K562 (cell line): ENCODE measurements around the gene ULK2. TPM values are rescaled to one million over a fixed set of nuclear protein-coding genes. Genes with fewer than 3 reads are reported as not detected.

ENCODE experiments used
- ATAC-seq: fragments of 200-7000 bp; cut with Tn5 transposase; 3 replicates; pipeline ENCODE4 v1.9.1; 2020; ENCODE audit warnings: moderate library complexity
- BruUV-seq: library from RNA; stranded (reverse); fragments of 400-500 nt; replicated peaks from 2 replicates; lab custom pipeline; 2021; lab: Mats Ljungman, UMichigan
- CTCF ChIA-PET: fragments of 300-600 bp; formaldehyde crosslinking; extraction: SDS; loops from one replicate; lab custom pipeline; 2021; ENCODE audit warnings: low intra/inter-chr PET ratio; lab: Yijun Ruan, JAX
- POLR2A ChIA-PET: fragments of 300-600, 350-650 bp; sonication (Branson Sonifier 250); formaldehyde crosslinking; extraction: SDS; loops from one replicate; lab custom pipeline; 2021; ENCODE audit warnings: antibody characterized with exemption, inconsistent platforms; lab: Yijun Ruan, JAX
- DNase-seq, 4 experiments: peaks; one replicate each; pipeline versions ENCODE4 v3.0.0 to v3.0.0-alpha.2; 2011 to 2018; ENCODE audit warnings: low spot score in 3 of 4, mixed read lengths in 3 of 4; ENCODE audit errors: extremely low read depth in 1 of 4
- FAIRE-seq: peaks from 2 replicates; lab custom pipeline; 2011; peaks lifted over from hg19 to GRCh38; lab: Jason Lieb, UNC
- H2AFZ ChIP-seq: 2 replicates; pipeline ENCODE4 v1.6.0; 2011; ENCODE audit warnings: low read depth, low read length, control low read depth, inconsistent platforms
- H3K27ac ChIP-seq: fragments of 200-600 bp; 3 replicates; pipeline ENCODE4 v1.8.0; 2011; ENCODE audit warnings: low read depth, mild to moderate bottlenecking, control low read depth, inconsistent platforms, low read length, moderate library complexity, mixed read lengths; ENCODE audit errors: extremely low read depth
- H3K27me3 ChIP-seq, 2 experiments: fragments of 300-600 bp in 1 of 2; 2 replicates in 1 of 2; 3 replicates in 1 of 2; pipeline versions ENCODE4 v1.6.0 to v1.8.0; 2011; ENCODE audit warnings: inconsistent platforms in 2 of 2, low read length in 2 of 2, mild to moderate bottlenecking in 1 of 2, mixed read lengths in 1 of 2, moderate library complexity in 1 of 2; ENCODE audit not compliant: control insufficient read depth in 2 of 2, insufficient read depth in 2 of 2
- H3K36me3 ChIP-seq: fragments of 300-600 bp; 3 replicates; pipeline ENCODE4 v1.8.0; 2011; ENCODE audit warnings: mild to moderate bottlenecking, low read length, inconsistent platforms; ENCODE audit not compliant: control insufficient read depth, insufficient read depth
- H3K4me1 ChIP-seq, 2 experiments: fragments of 200-600 bp in 1 of 2; replicated peaks in 1 of 2; 2 replicates in 1 of 2; 3 replicates in 1 of 2; pipeline versions ENCODE4 v1.5.1 to v1.8.0; 2011; ENCODE audit warnings: inconsistent platforms in 2 of 2, low read length in 2 of 2, mild to moderate bottlenecking in 1 of 2, mixed read lengths in 1 of 2, moderate library complexity in 1 of 2; ENCODE audit not compliant: control insufficient read depth in 2 of 2, insufficient read depth in 2 of 2
- H3K4me2 ChIP-seq: 2 replicates; pipeline ENCODE4 v1.6.1; 2011; ENCODE audit warnings: low read length, control low read depth, inconsistent platforms, mixed read lengths; ENCODE audit not compliant: insufficient read depth
- H3K4me3 ChIP-seq: fragments of 200-600 bp; sonication (generic), shearing (Covaris generic); 2 replicates; pipeline ENCODE4 v1.5.1; 2016; ENCODE audit warnings: control low read depth, inconsistent platforms
- H3K79me2 ChIP-seq: fragments of 200-600 bp; 3 replicates; pipeline ENCODE4 v1.8.0; 2011; ENCODE audit warnings: low read length, inconsistent platforms; ENCODE audit not compliant: control insufficient read depth, insufficient read depth
- H3K9ac ChIP-seq, 2 experiments: 2 replicates each; pipeline versions ENCODE4 v1.6.0 to v1.6.1; 2011; ENCODE audit warnings: low read depth in 2 of 2, low read length in 2 of 2, control low read depth in 1 of 2, inconsistent platforms in 1 of 2, mild to moderate bottlenecking in 1 of 2, mixed read lengths in 1 of 2; ENCODE audit not compliant: insufficient read depth in 1 of 2
- H3K9me1 ChIP-seq: one replicate; pipeline ENCODE4 v1.6.0; 2011; ENCODE audit warnings: inconsistent platforms, mild to moderate bottlenecking, low read length, moderate library complexity; ENCODE audit not compliant: control insufficient read depth, insufficient read depth
- H3K9me3 ChIP-seq: replicated peaks from 2 replicates; pipeline ENCODE4 v1.5.1; 2011; ENCODE audit warnings: low read depth, low read length, inconsistent platforms; ENCODE audit not compliant: control insufficient read depth, insufficient read depth
- H4K20me1 ChIP-seq: replicated peaks from 2 replicates; pipeline ENCODE4 v1.6.1; 2011; ENCODE audit warnings: low read length, inconsistent platforms, mixed read lengths; ENCODE audit not compliant: control insufficient read depth, insufficient read depth
- CREB1 ChIP-seq, 2 experiments: sonication (generic) in 1 of 2; formaldehyde crosslinking in 1 of 2; IDR thresholded peaks; 2 replicates each; pipeline versions ENCODE4 v1.6.1 to v1.8.0; 2012 to 2022; ENCODE audit warnings: inconsistent platforms in 1 of 2, mild to moderate bottlenecking in 1 of 2, missing genetic modification reagents in 1 of 2, moderate library complexity in 1 of 2
- HDAC8 ChIP-seq: fragments of 450-650 bp; IDR thresholded peaks from 2 replicates; pipeline ENCODE4 v1.6.1; 2016; ENCODE audit warnings: mild to moderate bottlenecking, missing genetic modification characterization, moderate library complexity, missing compliant biosample characterization
- POLR2B ChIP-seq: fragments of 450-650 bp; IDR thresholded peaks from 2 replicates; pipeline ENCODE4 v1.6.1; 2018; ENCODE audit warnings: low read depth; ENCODE audit not compliant: partially characterized antibody
- RBFOX2 ChIP-seq: fragments of 200-400 bp; formaldehyde crosslinking; IDR thresholded peaks from 2 replicates; pipeline ENCODE4 v1.6.1; 2017; ENCODE audit warnings: low read depth, mild to moderate bottlenecking, low read length, moderate library complexity
- ZFP36 ChIP-seq: fragments of 150-350 bp; IDR thresholded peaks from 2 replicates; pipeline ENCODE4 v1.6.1; 2018; ENCODE audit warnings: low read length, low read depth; ENCODE audit not compliant: partially characterized antibody
- ZNF197 ChIP-seq: fragments of 200-800 bp; sonication (Bioruptor generic); IDR thresholded peaks from 2 replicates; pipeline ENCODE4 v1.6.1; 2016; ENCODE audit warnings: low read depth, missing genetic modification characterization, missing compliant biosample characterization
- ZNF41 ChIP-seq: fragments of 250-450 bp; sonication (Bioruptor Pico); conservative IDR thresholded peaks from 2 replicates; pipeline ENCODE4 v1.4.0; 2020; ENCODE audit warnings: mild to moderate bottlenecking
- WGBS: fragments of 100-300 bp; shearing (Covaris generic); methylation state at CpG from one replicate; pipeline ENCODE4 v1.1.6; 2016; ENCODE audit warnings: low coverage, mixed read lengths; ENCODE audit not compliant: insufficient coverage; ENCODE audit errors: missing lambda C conversion rate; 5-methylcytosine and 5-hydroxymethylcytosine counted together
- in situ Hi-C: fragments of 300-500 bp; cut with MboI; formaldehyde crosslinking; loops from 4 replicates; pipeline ENCODE4 v1.15.0; 2018; ENCODE audit warnings: inconsistent platforms, mixed read lengths
- intact Hi-C: fragments of 100-400 bp; cut with micrococcal nuclease; formaldehyde crosslinking; loops from 2 replicates; pipeline ENCODE4 v1.14.2; 2022
- polyA plus RNA-seq, 8 experiments: library from polyadenylated mRNA; depleted of rRNA in 4 of 8; stranded (reverse) in 5 of 8; unstranded in 3 of 8; fragments of >200 nt; fragmentation: Nextera tagmentation in 2 of 8; fragmentation: Illumina TruSeq in 1 of 8; extraction: Ambion mirVana in 2 of 8; extraction: Trizol in 1 of 8; gene quantifications; 2 replicates each; pipeline versions ENCODE4 v1.2.1 to v1.2.3, GENCODE V29; 2011 to 2014; ENCODE audit warnings: inconsistent platforms in 1 of 8, missing spikeins in 1 of 8
- total RNA-seq, 7 experiments: library from RNA; depleted of rRNA in 6 of 7; stranded (reverse); fragments of >200 nt in 6 of 7; fragmentation: Illumina TruSeq in 2 of 7; extraction: Trizol in 2 of 7; gene quantifications; 2 replicates each; pipeline versions ENCODE4 v1.2.1 to v1.2.3, GENCODE V29; 2011 to 2021; ENCODE audit warnings: low replicate concordance in 1 of 7
- TF ChIP-seq, protein P1 (sequence below): fragments of 250-450 bp; sonication (Bioruptor Pico); IDR thresholded peaks from 2 replicates; pipeline ENCODE4 v1.5.0; 2021; ENCODE audit warnings: mild to moderate bottlenecking, borderline replicate concordance
- TF ChIP-seq, protein P2 (sequence below): fragments of 200-600 bp; sonication (generic); IDR thresholded peaks from one replicate; pipeline ENCODE4 v1.6.1; 2012; ENCODE audit warnings: mild to moderate bottlenecking, low read depth, low read length, inconsistent platforms

Gene ULK2
- total and polyA plus RNA-seq, 9 of the 15 experiments (the other 6 are each of a cell fraction or from before 2014, with no cell fraction given) = 0.01 to 0.18 (median 0.07) TPM; not detected in 5

DNA sequence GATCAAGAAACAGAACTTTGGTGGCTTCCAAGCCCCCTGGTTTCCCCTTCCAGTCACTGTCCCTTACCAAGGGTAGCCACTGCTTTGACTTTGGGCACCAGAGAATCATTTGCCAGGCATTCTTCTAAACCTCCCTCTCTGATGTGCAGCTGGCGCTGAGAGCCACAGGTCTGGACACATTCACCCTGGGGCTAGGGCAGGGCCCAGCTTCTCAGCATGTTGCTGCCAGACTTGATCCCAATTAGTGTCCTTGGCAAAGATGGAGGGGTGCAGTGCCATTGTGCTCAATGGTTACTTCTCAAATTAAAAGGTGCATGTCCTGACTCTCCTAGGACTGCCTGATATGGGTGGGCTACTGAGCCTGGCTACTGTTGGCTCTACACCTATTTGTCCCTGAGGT, 143.8 kb downstream of the ULK2 start:
- 8% methylated on average over 1 of the region's 1 CpG for WGBS
- ChIA-PET CTCF (no interaction called here), POLR2A (no interaction called here)
- H3K9me3 ChIP-seq = no peaks in the 10 kb centered on the region
- no peaks in the 10 kb centered on the region for H3K36me3 ChIP-seq
- no peaks in the 10 kb centered on the region for H3K79me2 ChIP-seq
- no peaks in the 10 kb centered on the region for H3K9me1 ChIP-seq
- H2AFZ ChIP-seq = no peak overlapping the region
- no peak overlapping the region for H3K9ac ChIP-seq
- no peaks in the 10 kb centered on the region for H4K20me1 ChIP-seq
- BruUV-seq = no TSS peak
- H3K4me3 ChIP-seq = no peak overlapping the region
- FAIRE-seq (no peak), ATAC-seq (no peak), DNase-seq (no peak)
- in situ Hi-C loops = no loop called here
- H3K27me3 ChIP-seq = peaks cover 0 to 25% of the 10 kb centered on the region in 2 experiments; a peak in 2 of 5 replicates
- H3K4me2 ChIP-seq = no peak overlapping the region
- intact Hi-C loops = no loop called here
- peaks cover 0 to 4% of the 10 kb centered on the region in 2 experiments; a peak in 2 of 5 replicates for H3K4me1 ChIP-seq
- no peak overlapping the region for H3K27ac ChIP-seq
- no peak for TF ChIP-seq HDAC8
- no peak for TF ChIP-seq ZNF197 (CRISPR knock-in tag)
- TF ChIP-seq POLR2B = no peak
- TF ChIP-seq, protein P1, sequence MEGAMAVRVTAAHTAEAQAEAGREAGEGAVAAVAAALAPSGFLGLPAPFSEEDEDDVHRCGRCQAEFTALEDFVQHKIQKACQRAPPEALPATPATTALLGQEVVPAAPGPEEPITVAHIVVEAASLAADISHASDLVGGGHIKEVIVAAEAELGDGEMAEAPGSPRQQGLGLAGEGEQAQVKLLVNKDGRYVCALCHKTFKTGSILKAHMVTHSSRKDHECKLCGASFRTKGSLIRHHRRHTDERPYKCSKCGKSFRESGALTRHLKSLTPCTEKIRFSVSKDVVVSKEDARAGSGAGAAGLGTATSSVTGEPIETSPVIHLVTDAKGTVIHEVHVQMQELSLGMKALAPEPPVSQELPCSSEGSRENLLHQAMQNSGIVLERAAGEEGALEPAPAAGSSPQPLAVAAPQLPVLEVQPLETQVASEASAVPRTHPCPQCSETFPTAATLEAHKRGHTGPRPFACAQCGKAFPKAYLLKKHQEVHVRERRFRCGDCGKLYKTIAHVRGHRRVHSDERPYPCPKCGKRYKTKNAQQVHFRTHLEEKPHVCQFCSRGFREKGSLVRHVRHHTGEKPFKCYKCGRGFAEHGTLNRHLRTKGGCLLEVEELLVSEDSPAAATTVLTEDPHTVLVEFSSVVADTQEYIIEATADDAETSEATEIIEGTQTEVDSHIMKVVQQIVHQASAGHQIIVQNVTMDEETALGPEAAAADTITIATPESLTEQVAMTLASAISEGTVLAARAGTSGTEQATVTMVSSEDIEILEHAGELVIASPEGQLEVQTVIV = no peak
- TF ChIP-seq, protein P2, sequence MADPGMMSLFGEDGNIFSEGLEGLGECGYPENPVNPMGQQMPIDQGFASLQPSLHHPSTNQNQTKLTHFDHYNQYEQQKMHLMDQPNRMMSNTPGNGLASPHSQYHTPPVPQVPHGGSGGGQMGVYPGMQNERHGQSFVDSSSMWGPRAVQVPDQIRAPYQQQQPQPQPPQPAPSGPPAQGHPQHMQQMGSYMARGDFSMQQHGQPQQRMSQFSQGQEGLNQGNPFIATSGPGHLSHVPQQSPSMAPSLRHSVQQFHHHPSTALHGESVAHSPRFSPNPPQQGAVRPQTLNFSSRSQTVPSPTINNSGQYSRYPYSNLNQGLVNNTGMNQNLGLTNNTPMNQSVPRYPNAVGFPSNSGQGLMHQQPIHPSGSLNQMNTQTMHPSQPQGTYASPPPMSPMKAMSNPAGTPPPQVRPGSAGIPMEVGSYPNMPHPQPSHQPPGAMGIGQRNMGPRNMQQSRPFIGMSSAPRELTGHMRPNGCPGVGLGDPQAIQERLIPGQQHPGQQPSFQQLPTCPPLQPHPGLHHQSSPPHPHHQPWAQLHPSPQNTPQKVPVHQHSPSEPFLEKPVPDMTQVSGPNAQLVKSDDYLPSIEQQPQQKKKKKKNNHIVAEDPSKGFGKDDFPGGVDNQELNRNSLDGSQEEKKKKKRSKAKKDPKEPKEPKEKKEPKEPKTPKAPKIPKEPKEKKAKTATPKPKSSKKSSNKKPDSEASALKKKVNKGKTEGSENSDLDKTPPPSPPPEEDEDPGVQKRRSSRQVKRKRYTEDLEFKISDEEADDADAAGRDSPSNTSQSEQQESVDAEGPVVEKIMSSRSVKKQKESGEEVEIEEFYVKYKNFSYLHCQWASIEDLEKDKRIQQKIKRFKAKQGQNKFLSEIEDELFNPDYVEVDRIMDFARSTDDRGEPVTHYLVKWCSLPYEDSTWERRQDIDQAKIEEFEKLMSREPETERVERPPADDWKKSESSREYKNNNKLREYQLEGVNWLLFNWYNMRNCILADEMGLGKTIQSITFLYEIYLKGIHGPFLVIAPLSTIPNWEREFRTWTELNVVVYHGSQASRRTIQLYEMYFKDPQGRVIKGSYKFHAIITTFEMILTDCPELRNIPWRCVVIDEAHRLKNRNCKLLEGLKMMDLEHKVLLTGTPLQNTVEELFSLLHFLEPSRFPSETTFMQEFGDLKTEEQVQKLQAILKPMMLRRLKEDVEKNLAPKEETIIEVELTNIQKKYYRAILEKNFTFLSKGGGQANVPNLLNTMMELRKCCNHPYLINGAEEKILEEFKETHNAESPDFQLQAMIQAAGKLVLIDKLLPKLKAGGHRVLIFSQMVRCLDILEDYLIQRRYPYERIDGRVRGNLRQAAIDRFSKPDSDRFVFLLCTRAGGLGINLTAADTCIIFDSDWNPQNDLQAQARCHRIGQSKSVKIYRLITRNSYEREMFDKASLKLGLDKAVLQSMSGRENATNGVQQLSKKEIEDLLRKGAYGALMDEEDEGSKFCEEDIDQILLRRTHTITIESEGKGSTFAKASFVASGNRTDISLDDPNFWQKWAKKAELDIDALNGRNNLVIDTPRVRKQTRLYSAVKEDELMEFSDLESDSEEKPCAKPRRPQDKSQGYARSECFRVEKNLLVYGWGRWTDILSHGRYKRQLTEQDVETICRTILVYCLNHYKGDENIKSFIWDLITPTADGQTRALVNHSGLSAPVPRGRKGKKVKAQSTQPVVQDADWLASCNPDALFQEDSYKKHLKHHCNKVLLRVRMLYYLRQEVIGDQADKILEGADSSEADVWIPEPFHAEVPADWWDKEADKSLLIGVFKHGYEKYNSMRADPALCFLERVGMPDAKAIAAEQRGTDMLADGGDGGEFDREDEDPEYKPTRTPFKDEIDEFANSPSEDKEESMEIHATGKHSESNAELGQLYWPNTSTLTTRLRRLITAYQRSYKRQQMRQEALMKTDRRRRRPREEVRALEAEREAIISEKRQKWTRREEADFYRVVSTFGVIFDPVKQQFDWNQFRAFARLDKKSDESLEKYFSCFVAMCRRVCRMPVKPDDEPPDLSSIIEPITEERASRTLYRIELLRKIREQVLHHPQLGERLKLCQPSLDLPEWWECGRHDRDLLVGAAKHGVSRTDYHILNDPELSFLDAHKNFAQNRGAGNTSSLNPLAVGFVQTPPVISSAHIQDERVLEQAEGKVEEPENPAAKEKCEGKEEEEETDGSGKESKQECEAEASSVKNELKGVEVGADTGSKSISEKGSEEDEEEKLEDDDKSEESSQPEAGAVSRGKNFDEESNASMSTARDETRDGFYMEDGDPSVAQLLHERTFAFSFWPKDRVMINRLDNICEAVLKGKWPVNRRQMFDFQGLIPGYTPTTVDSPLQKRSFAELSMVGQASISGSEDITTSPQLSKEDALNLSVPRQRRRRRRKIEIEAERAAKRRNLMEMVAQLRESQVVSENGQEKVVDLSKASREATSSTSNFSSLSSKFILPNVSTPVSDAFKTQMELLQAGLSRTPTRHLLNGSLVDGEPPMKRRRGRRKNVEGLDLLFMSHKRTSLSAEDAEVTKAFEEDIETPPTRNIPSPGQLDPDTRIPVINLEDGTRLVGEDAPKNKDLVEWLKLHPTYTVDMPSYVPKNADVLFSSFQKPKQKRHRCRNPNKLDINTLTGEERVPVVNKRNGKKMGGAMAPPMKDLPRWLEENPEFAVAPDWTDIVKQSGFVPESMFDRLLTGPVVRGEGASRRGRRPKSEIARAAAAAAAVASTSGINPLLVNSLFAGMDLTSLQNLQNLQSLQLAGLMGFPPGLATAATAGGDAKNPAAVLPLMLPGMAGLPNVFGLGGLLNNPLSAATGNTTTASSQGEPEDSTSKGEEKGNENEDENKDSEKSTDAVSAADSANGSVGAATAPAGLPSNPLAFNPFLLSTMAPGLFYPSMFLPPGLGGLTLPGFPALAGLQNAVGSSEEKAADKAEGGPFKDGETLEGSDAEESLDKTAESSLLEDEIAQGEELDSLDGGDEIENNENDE = no peak
- TF ChIP-seq ZNF41 = no peak
- TF ChIP-seq RBFOX2 = no peak
- TF ChIP-seq CREB1 (IDR thresholded peaks at IDR 0.05) = no peak
- TF ChIP-seq CREB1 (CRISPR knock-in tag; IDR thresholded peaks at IDR 0.05) = no peak
- TF ChIP-seq ZFP36 = no peak
